Measurements from ENCODE around the gene TPTE. TPM values are rescaled to one million over a fixed set of nuclear protein-coding genes. Genes with fewer than 3 reads are reported as not detected.

Gene TPTE
- total and polyA plus RNA-seq, 2 of the 8 experiments (the other 6 are each of a cell fraction or from before 2014, with no cell fraction given): not detected

- 75% methylated on average over 15 of the region's 30 CpGs; no CpG with 5 or more reads in 1 of the 2 experiments for WGBS, 2 experiments (ENCODE audit: extremely low coverage in 1 of 2, insufficient coverage in 1 of 2, insufficient read length in 1 of 2, insufficient replicate concordance in 2 of 2, low coverage in 1 of 2, low lambda C conversion rate in 2 of 2, missing lambda C conversion rate in 1 of 2)
- CTCF ChIA-PET (ENCODE audit: partially characterized antibody): no interaction called here
Measured at GRCh38 chr21:10616535-10616934, 95.2 kb downstream of the TPTE start.

More at GRCh38 chr21:10616535-10616934, 95.2 kb downstream of the TPTE start:
- Histone ChIP-seq H4K20me1 (replicated peaks in 1 of 2; ENCODE audit: control insufficient read depth in 1 of 2, insufficient read depth in 2 of 2, low read length in 2 of 2) (no peaks in the 10 kb centered on the region), H2AK5ac (ENCODE audit: low read depth, low read length) (no peak overlapping the region), H3K36me3 (ENCODE audit: control insufficient read depth in 2 of 4, insufficient read depth in 4 of 4, low read length in 3 of 4) (no peaks in the 10 kb centered on the region; a peak in 1 of 8 replicates), H2BK120ac (replicated peaks; ENCODE audit: low read depth, low read length) (no peak overlapping the region), H2BK12ac (ENCODE audit: low read depth, low read length) (no peak overlapping the region), H3K56ac (replicated peaks; ENCODE audit: insufficient read length, low read depth, low read length) (no peak overlapping the region), H3K9ac (replicated peaks in 1 of 4; ENCODE audit: extremely low read depth in 1 of 4, low read depth in 3 of 4, low read length in 3 of 4) (no peak overlapping the region), H3K79me1 (ENCODE audit: low read depth, low read length) (no peaks in the 10 kb centered on the region), H3K23ac (ENCODE audit: insufficient read length) (no peak overlapping the region), H3K18ac (ENCODE audit: extremely low read depth, low read length) (no peak overlapping the region), H3K14ac (ENCODE audit: insufficient read length) (no peak overlapping the region), H4K91ac (replicated peaks; ENCODE audit: insufficient read length, low read length) (no peak overlapping the region), H3K4ac (replicated peaks; ENCODE audit: insufficient read length, low read depth, low read length) (no peak overlapping the region), H3K27ac (ENCODE audit: low read depth, low read length) (no peak overlapping the region), H3K23me2 (ENCODE audit: low read depth, low read length) (no peaks in the 10 kb centered on the region), H3K4me1 (replicated peaks in 1 of 4; ENCODE audit: control insufficient read depth in 3 of 4, insufficient read depth in 4 of 4, low read length in 3 of 4) (no peaks in the 10 kb centered on the region), H4K8ac (ENCODE audit: extremely low read depth, insufficient read depth, low read length) (no peak overlapping the region), H3K79me2 (ENCODE audit: control insufficient read depth in 1 of 2, insufficient read depth in 2 of 2, low read length in 2 of 2) (no peaks in the 10 kb centered on the region), H2BK20ac (ENCODE audit: low read length) (no peak overlapping the region), H2BK5ac (ENCODE audit: low read depth, low read length) (no peak overlapping the region), H3K27me3 (replicated peaks in 1 of 4; ENCODE audit: control insufficient read depth in 3 of 4, extremely low read depth in 1 of 4, insufficient read depth in 3 of 4, low read length in 3 of 4) (no peaks in the 10 kb centered on the region), H4K5ac (ENCODE audit: insufficient read length, low read depth, low read length) (no peak overlapping the region), H3K4me2 (ENCODE audit: insufficient read depth in 1 of 2, low read depth in 2 of 2, low read length in 2 of 2) (no peak overlapping the region), H2AFZ (ENCODE audit: low read length) (no peak overlapping the region), H2BK15ac (ENCODE audit: low read length) (no peak overlapping the region), H3K9me3 (ENCODE audit: insufficient read depth in 2 of 2, low read depth in 1 of 2, low read length in 1 of 2) (peaks cover 44 to 64% of the 10 kb centered on the region in 2 experiments), H3K4me3 (ENCODE audit: extremely low read depth in 1 of 4, insufficient read depth in 2 of 4, low read depth in 3 of 4, low read length in 4 of 4) (no peak overlapping the region)
- no peak for FAIRE-seq
- DNase-seq (ENCODE audit: low read depth in 1 of 2, low spot score in 2 of 2): no peak
- POLR2A ChIA-PET (ENCODE audit: partially characterized antibody): no interaction called here
- TF ChIP-seq KDM1A (IDR thresholded peaks at IDR 0.05; ENCODE audit: borderline replicate concordance, low read length): no peak
- no peak for TF ChIP-seq NRF1 (IDR thresholded peaks at IDR 0.05; ENCODE audit: low read depth, low read length)
- TF ChIP-seq SP2 (IDR thresholded peaks at IDR 0.05; ENCODE audit: low read length): no peak
- TF ChIP-seq CTBP2 (IDR thresholded peaks at IDR 0.05; ENCODE audit: borderline replicate concordance, insufficient read depth, insufficient read length, low read length): no peak
- TF ChIP-seq YY1 (IDR thresholded peaks at IDR 0.05; ENCODE audit: low read depth, low read length): no peak
- TF ChIP-seq CBX8 (IDR thresholded peaks at IDR 0.05; ENCODE audit: borderline replicate concordance, low read depth, low read length): no peak
- no peak for TF ChIP-seq SRF (IDR thresholded peaks at IDR 0.05; ENCODE audit: low read depth, low read length)
- TF ChIP-seq SIN3A (conservative IDR thresholded peaks at IDR 0.05 in 1 of 2, IDR thresholded peaks at IDR 0.05 in 1 of 2; ENCODE audit: low read depth in 1 of 2, low read length in 2 of 2): no peak
- TF ChIP-seq NANOG (IDR thresholded peaks at IDR 0.05; ENCODE audit: insufficient read depth, low read depth, low read length, poor library complexity, severe bottlenecking): no peak
- TF ChIP-seq RAD21 (IDR thresholded peaks at IDR 0.05 in 1 of 2, conservative IDR thresholded peaks at IDR 0.05 in 1 of 2; ENCODE audit: low read depth in 2 of 2, low read length in 2 of 2): no peak
- TF ChIP-seq PHF8 (conservative IDR thresholded peaks at IDR 0.05; ENCODE audit: low read depth, low read length): no peak
- TF ChIP-seq SP1 (IDR thresholded peaks at IDR 0.05; ENCODE audit: low read depth, low read length): no peak
- TF ChIP-seq, protein P1, sequence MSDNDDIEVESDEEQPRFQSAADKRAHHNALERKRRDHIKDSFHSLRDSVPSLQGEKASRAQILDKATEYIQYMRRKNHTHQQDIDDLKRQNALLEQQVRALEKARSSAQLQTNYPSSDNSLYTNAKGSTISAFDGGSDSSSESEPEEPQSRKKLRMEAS (IDR thresholded peaks at IDR 0.05): no peak

All from H1 (cell line).